Measurements from ENCODE around the gene PRRX2. TPM values are rescaled to one million over a fixed set of nuclear protein-coding genes. Genes with fewer than 3 reads are reported as not detected.

PRRX2 gene
- total RNA-seq, 5 donors from 2014 or later (not counting 1 experiment from before 2014, with no cell fraction given), result 0.26 TPM; not detected in 4

- Mint-ChIP-seq H3K27me3 (peaks cover 5 to 33% of the 10 kb centered on the region in 2 donors), H3K36me3 (no peaks in the 10 kb centered on the region), H3K4me1 (peaks cover 0 to 4% (median 3%) of the 10 kb centered on the region in 3 donors), H3K27ac (no peak overlapping the region), H3K4me3 (no peak overlapping the region), H3K9me3 (no peaks in the 10 kb centered on the region)
- peaks cover 4 to 49% of the 10 kb centered on the region in 2 experiments for H3K27me3 ChIP-seq (replicated peaks in 1 of 2; ENCODE audit: control insufficient read depth in 2 of 2, extremely low read depth in 1 of 2, insufficient read depth in 2 of 2, low read length in 1 of 2)
- POLR2A ChIA-PET, result no interaction called here
- peaks cover 0 to 18% of the 10 kb centered on the region in 2 experiments for H3K4me1 ChIP-seq (ENCODE audit: control insufficient read depth in 1 of 2, extremely low read depth in 1 of 2, insufficient read depth in 2 of 2, low read length in 2 of 2)
- ATAC-seq (replicated peaks in 1 of 4), result no peak
- no peak overlapping the region for H3K4me3 ChIP-seq (ENCODE audit: control insufficient read depth in 1 of 2, extremely low read depth in 1 of 2, low read length in 1 of 2)
- no peaks in the 10 kb centered on the region for H3K9me3 ChIP-seq
- H3K36me3 ChIP-seq (ENCODE audit: control insufficient read depth in 2 of 2, extremely low read depth in 1 of 2, insufficient read depth in 1 of 2, low read length in 1 of 2), result no peaks in the 10 kb centered on the region
- DNase-seq, result no peak
- CTCF ChIA-PET, result no interaction called here
- WGBS (ENCODE audit: insufficient coverage), result 83% methylated on average over 2 of the region's 13 CpGs
- H3K27ac ChIP-seq (ENCODE audit: low read length), result no peak overlapping the region
These were observed 1.1 kb downstream of the PRRX2 start for GRCh38 chr9:129666575-129666974.

GRCh38 chr9:129667378-129667777 is 1.9 kb downstream of the PRRX2 start:
- H3K27me3 Mint-ChIP-seq, result peaks cover 5 to 33% of the 10 kb centered on the region in 2 donors
- 88% methylated on average over 10 of the region's 11 CpGs for WGBS (ENCODE audit: insufficient coverage)
- H3K36me3 Mint-ChIP-seq, result no peaks in the 10 kb centered on the region
- H3K9me3 ChIP-seq, result no peaks in the 10 kb centered on the region
- H3K36me3 ChIP-seq (ENCODE audit: control insufficient read depth in 2 of 2, extremely low read depth in 1 of 2, insufficient read depth in 1 of 2, low read length in 1 of 2), result no peaks in the 10 kb centered on the region
- POLR2A ChIA-PET, result no interaction called here
- H3K4me1 ChIP-seq (ENCODE audit: control insufficient read depth in 1 of 2, extremely low read depth in 1 of 2, insufficient read depth in 2 of 2, low read length in 2 of 2), result peaks cover 0 to 18% of the 10 kb centered on the region in 2 experiments
- H3K27me3 ChIP-seq (replicated peaks in 1 of 2; ENCODE audit: control insufficient read depth in 2 of 2, extremely low read depth in 1 of 2, insufficient read depth in 2 of 2, low read length in 1 of 2), result peaks cover 4 to 49% of the 10 kb centered on the region in 2 experiments
- H3K4me3 ChIP-seq (ENCODE audit: control insufficient read depth in 1 of 2, extremely low read depth in 1 of 2, low read length in 1 of 2), result no peak overlapping the region
- no peak for DNase-seq
- no peak for ATAC-seq (replicated peaks in 1 of 4)
- peaks cover 0 to 4% (median 3%) of the 10 kb centered on the region in 3 donors for H3K4me1 Mint-ChIP-seq
- H3K9me3 Mint-ChIP-seq, result no peaks in the 10 kb centered on the region
- no peak overlapping the region for H3K4me3 Mint-ChIP-seq
- no peak overlapping the region for H3K27ac Mint-ChIP-seq
- CTCF ChIA-PET, result no interaction called here
- no peak overlapping the region for H3K27ac ChIP-seq (ENCODE audit: low read length)

GRCh38 chr9:129667850-129668249 is 2.4 kb downstream of the PRRX2 start:
- Histone ChIP-seq H3K27ac (ENCODE audit: low read length) (no peak overlapping the region), H3K4me1 (ENCODE audit: control insufficient read depth in 1 of 2, extremely low read depth in 1 of 2, insufficient read depth in 2 of 2, low read length in 2 of 2) (peaks cover 0 to 18% of the 10 kb centered on the region in 2 experiments), H3K36me3 (ENCODE audit: control insufficient read depth in 2 of 2, extremely low read depth in 1 of 2, insufficient read depth in 1 of 2, low read length in 1 of 2) (no peaks in the 10 kb centered on the region), H3K4me3 (ENCODE audit: control insufficient read depth in 1 of 2, extremely low read depth in 1 of 2, low read length in 1 of 2) (no peak overlapping the region), H3K27me3 (replicated peaks in 1 of 2; ENCODE audit: control insufficient read depth in 2 of 2, extremely low read depth in 1 of 2, insufficient read depth in 2 of 2, low read length in 1 of 2) (peaks cover 4 to 49% of the 10 kb centered on the region in 2 experiments), H3K9me3 (no peaks in the 10 kb centered on the region)
- ATAC-seq (replicated peaks in 1 of 4) (no peak), DNase-seq (no peak)
- no peak overlapping the region for H3K27ac Mint-ChIP-seq
- WGBS (ENCODE audit: insufficient coverage), result 82% methylated on average over 7 of the region's 9 CpGs
- no peak overlapping the region for H3K4me3 Mint-ChIP-seq
- ChIA-PET CTCF (no interaction called here), POLR2A (no interaction called here)
- H3K27me3 Mint-ChIP-seq, result peaks cover 5 to 35% of the 10 kb centered on the region in 2 donors
- H3K9me3 Mint-ChIP-seq, result no peaks in the 10 kb centered on the region
- peaks cover 0 to 4% (median 3%) of the 10 kb centered on the region in 3 donors for H3K4me1 Mint-ChIP-seq
- H3K36me3 Mint-ChIP-seq, result no peaks in the 10 kb centered on the region

GRCh38 chr9:129669141-129669718 is 3.8 kb downstream of the PRRX2 start:
- Mint-ChIP-seq H3K27ac (no peak overlapping the region), H3K4me3 (no peak overlapping the region), H3K27me3 (peaks cover 5 to 36% of the 10 kb centered on the region in 2 donors), H3K4me1 (peaks cover 0 to 4% (median 3%) of the 10 kb centered on the region in 3 donors), H3K36me3 (no peaks in the 10 kb centered on the region), H3K9me3 (no peaks in the 10 kb centered on the region)
- no peaks in the 10 kb centered on the region for H3K9me3 ChIP-seq
- ChIA-PET POLR2A (no interaction called here), CTCF (interaction anchor here in 1 of 2 donors (0.6 kb wide), 1 partner anchor 9 kb away, joined by 3 read pairs; no protein-coding TSS in a partner anchor)
- ATAC-seq (replicated peaks in 1 of 4) (no peak), DNase-seq (no peak)
- WGBS (ENCODE audit: insufficient coverage), result 36% methylated on average over 11 of the region's 17 CpGs
- H3K27ac ChIP-seq (ENCODE audit: low read length), result no peak overlapping the region
- peaks cover 4 to 51% of the 10 kb centered on the region in 2 experiments for H3K27me3 ChIP-seq (replicated peaks in 1 of 2; ENCODE audit: control insufficient read depth in 2 of 2, extremely low read depth in 1 of 2, insufficient read depth in 2 of 2, low read length in 1 of 2)
- no peak overlapping the region for H3K4me3 ChIP-seq (ENCODE audit: control insufficient read depth in 1 of 2, extremely low read depth in 1 of 2, low read length in 1 of 2)
- peaks cover 0 to 18% of the 10 kb centered on the region in 2 experiments for H3K4me1 ChIP-seq (ENCODE audit: control insufficient read depth in 1 of 2, extremely low read depth in 1 of 2, insufficient read depth in 2 of 2, low read length in 2 of 2)
- no peaks in the 10 kb centered on the region for H3K36me3 ChIP-seq (ENCODE audit: control insufficient read depth in 2 of 2, extremely low read depth in 1 of 2, insufficient read depth in 1 of 2, low read length in 1 of 2)

GRCh38 chr9:129669946-129670345 is 4.5 kb downstream of the PRRX2 start:
- POLR2A ChIA-PET, result no interaction called here
- H3K36me3 Mint-ChIP-seq, result no peaks in the 10 kb centered on the region
- Histone ChIP-seq H3K27me3 (replicated peaks in 1 of 2; ENCODE audit: control insufficient read depth in 2 of 2, extremely low read depth in 1 of 2, insufficient read depth in 2 of 2, low read length in 1 of 2) (peaks cover 4 to 50% of the 10 kb centered on the region in 2 experiments), H3K4me1 (ENCODE audit: control insufficient read depth in 1 of 2, extremely low read depth in 1 of 2, insufficient read depth in 2 of 2, low read length in 2 of 2) (peaks cover 0 to 14% of the 10 kb centered on the region in 2 experiments), H3K4me3 (ENCODE audit: control insufficient read depth in 1 of 2, extremely low read depth in 1 of 2, low read length in 1 of 2) (no peak overlapping the region), H3K36me3 (ENCODE audit: control insufficient read depth in 2 of 2, extremely low read depth in 1 of 2, insufficient read depth in 1 of 2, low read length in 1 of 2) (no peaks in the 10 kb centered on the region), H3K9me3 (no peaks in the 10 kb centered on the region), H3K27ac (ENCODE audit: low read length) (no peak overlapping the region)
- no peak overlapping the region for H3K27ac Mint-ChIP-seq
- H3K9me3 Mint-ChIP-seq, result no peaks in the 10 kb centered on the region
- CTCF ChIA-PET, result no interaction called here
- 86% methylated on average over 8 of the region's 13 CpGs for WGBS (ENCODE audit: insufficient coverage)
- no peak overlapping the region for H3K4me3 Mint-ChIP-seq
- H3K27me3 Mint-ChIP-seq, result peaks cover 5 to 30% of the 10 kb centered on the region in 2 donors
- DNase-seq, result no peak
- ATAC-seq (replicated peaks in 1 of 4), result no peak
- peaks cover 0 to under 1% (median 0%) of the 10 kb centered on the region in 3 donors for H3K4me1 Mint-ChIP-seq

GRCh38 chr9:129671065-129671464 is 5.6 kb downstream of the PRRX2 start:
- Histone ChIP-seq H3K4me1 (ENCODE audit: control insufficient read depth in 1 of 2, extremely low read depth in 1 of 2, insufficient read depth in 2 of 2, low read length in 2 of 2) (peaks cover 0 to 7% of the 10 kb centered on the region in 2 experiments), H3K27ac (ENCODE audit: low read length) (no peak overlapping the region), H3K27me3 (replicated peaks in 1 of 2; ENCODE audit: control insufficient read depth in 2 of 2, extremely low read depth in 1 of 2, insufficient read depth in 2 of 2, low read length in 1 of 2) (peaks cover 4 to 51% of the 10 kb centered on the region in 2 experiments), H3K36me3 (ENCODE audit: control insufficient read depth in 2 of 2, extremely low read depth in 1 of 2, insufficient read depth in 1 of 2, low read length in 1 of 2) (no peaks in the 10 kb centered on the region), H3K9me3 (no peaks in the 10 kb centered on the region), H3K4me3 (ENCODE audit: control insufficient read depth in 1 of 2, extremely low read depth in 1 of 2, low read length in 1 of 2) (no peak overlapping the region)
- no peak overlapping the region for H3K4me3 Mint-ChIP-seq
- ChIA-PET POLR2A (no interaction called here), CTCF (no interaction called here)
- no peak for ATAC-seq (replicated peaks in 1 of 4)
- H3K4me1 Mint-ChIP-seq, result no peaks in the 10 kb centered on the region
- H3K27me3 Mint-ChIP-seq, result peaks cover 5 to 29% of the 10 kb centered on the region in 2 donors
- H3K9me3 Mint-ChIP-seq, result no peaks in the 10 kb centered on the region
- H3K36me3 Mint-ChIP-seq, result no peaks in the 10 kb centered on the region
- WGBS (ENCODE audit: insufficient coverage), result 77% methylated on average over 6 of the region's 9 CpGs
- no peak for DNase-seq
- H3K27ac Mint-ChIP-seq, result no peak overlapping the region

Measured in T-cell (primary cell).